HepG2 (cell line): Measurements from ENCODE around the gene ZDHHC6. TPM values are rescaled to one million over a fixed set of nuclear protein-coding genes. Genes with fewer than 3 reads are reported as not detected.

ENCODE experiments used
- CREM ChIP-seq, 2 experiments: sonication (generic) in 1 of 2; formaldehyde crosslinking in 1 of 2; IDR thresholded peaks; 2 replicates each; pipeline versions ENCODE4 v1.4.0 to v1.6.1; 2016 to 2020; ENCODE audit warnings: antibody characterized with exemption in 1 of 2, mild to moderate bottlenecking in 1 of 2, missing genetic modification reagents in 1 of 2
- EHMT2 ChIP-seq: fragments of 200-600 bp; sonication (generic); IDR thresholded peaks from 2 replicates; pipeline ENCODE4 v1.7.0; 2017; ENCODE audit warnings: antibody characterized with exemption, low read depth, low read length, borderline replicate concordance
- ESRRA ChIP-seq: sonication (generic); formaldehyde crosslinking; IDR thresholded peaks from 2 replicates; pipeline ENCODE4 v1.5.1; 2020; ENCODE audit warnings: mild to moderate bottlenecking, low read depth, missing genetic modification reagents
- FOXA3 ChIP-seq: IDR thresholded peaks from 2 replicates; pipeline ENCODE4 v1.6.1; 2016; ENCODE audit warnings: missing genetic modification reagents, missing compliant biosample characterization
- KLF11 ChIP-seq: IDR thresholded peaks from 2 replicates; pipeline ENCODE4 v1.6.1; 2016; ENCODE audit warnings: missing compliant biosample characterization
- RBM22 ChIP-seq: fragments of 200-400 bp; formaldehyde crosslinking; optimal IDR thresholded peaks from 2 replicates; pipeline ENCODE3; 2017; ENCODE audit warnings: mild to moderate bottlenecking, low read length, moderate library complexity
- SMYD3 ChIP-seq: sonication (generic); formaldehyde crosslinking; IDR thresholded peaks from 2 replicates; pipeline ENCODE4 v1.8.1; 2023; ENCODE audit warnings: mild to moderate bottlenecking, missing genetic modification reagents
- ZBTB7A ChIP-seq: sonication (generic); formaldehyde crosslinking; IDR thresholded peaks from 2 replicates; pipeline ENCODE4 v1.8.0; 2022; ENCODE audit warnings: mild to moderate bottlenecking, missing genetic modification reagents
- ZMAT3 ChIP-seq: sonication (generic); formaldehyde crosslinking; conservative IDR thresholded peaks from 2 replicates; pipeline ENCODE4 v1.7.0; 2021; ENCODE audit warnings: missing genetic modification reagents
- ZNF232 ChIP-seq: sonication (generic); formaldehyde crosslinking; IDR thresholded peaks from 2 replicates; pipeline ENCODE4 v1.4.0; 2020; ENCODE audit warnings: missing genetic modification reagents, borderline replicate concordance
- ZNF30 ChIP-seq: sonication (generic); formaldehyde crosslinking; IDR thresholded peaks from 2 replicates; pipeline ENCODE4 v1.5.0; 2020; ENCODE audit warnings: mild to moderate bottlenecking, missing genetic modification reagents
- ZNF333 ChIP-seq: sonication (generic); formaldehyde crosslinking; IDR thresholded peaks from 2 replicates; pipeline ENCODE4 v1.4.0; 2020; ENCODE audit warnings: mild to moderate bottlenecking, missing genetic modification reagents, borderline replicate concordance
- ZNF350 ChIP-seq: sonication (generic); formaldehyde crosslinking; IDR thresholded peaks from 2 replicates; pipeline ENCODE4 v1.4.0; 2020; ENCODE audit warnings: mild to moderate bottlenecking, low read depth, missing genetic modification reagents, borderline replicate concordance
- ZNF746 ChIP-seq: sonication (generic); formaldehyde crosslinking; IDR thresholded peaks from 2 replicates; pipeline ENCODE4 v1.8.0; 2022; ENCODE audit warnings: mild to moderate bottlenecking, missing genetic modification reagents
- polyA plus RNA-seq, 8 experiments: library from polyadenylated mRNA; depleted of rRNA in 3 of 8; stranded (reverse) in 7 of 8; unstranded in 1 of 8; fragments of >200 nt; fragmentation: Illumina TruSeq in 4 of 8; extraction: Trizol in 4 of 8; gene quantifications; 2 replicates each; pipeline versions ENCODE4 v1.2.1 to v1.2.3, GENCODE V29; 2011 to 2016; ENCODE audit warnings: low read depth in 4 of 8, missing spikeins in 1 of 8, mixed read lengths in 1 of 8; ENCODE audit not compliant: insufficient read depth in 1 of 8
- total RNA-seq, 5 experiments: library from RNA; depleted of rRNA; stranded (reverse); fragments of >200 nt; fragmentation: Illumina TruSeq; extraction: Trizol; gene quantifications; 2 replicates each; pipeline ENCODE4 v1.2.3, GENCODE V29; 2016; ENCODE audit warnings: low read depth in 1 of 5
- TF ChIP-seq, protein P1 (sequence below): sonication (generic); formaldehyde crosslinking; IDR thresholded peaks from 2 replicates; pipeline ENCODE4 v1.4.0; 2020; ENCODE audit warnings: missing genetic modification reagents, borderline replicate concordance
- TF ChIP-seq, protein P2 (sequence below): sonication (generic); formaldehyde crosslinking; IDR thresholded peaks from 2 replicates; pipeline ENCODE4 v1.8.1; 2023; ENCODE audit warnings: mild to moderate bottlenecking, missing genetic modification reagents, borderline replicate concordance
- TF ChIP-seq, protein P3 (sequence below): sonication (generic); formaldehyde crosslinking; IDR thresholded peaks from 2 replicates; pipeline ENCODE4 v1.5.1; 2020; ENCODE audit warnings: mild to moderate bottlenecking, missing genetic modification reagents
- TF ChIP-seq, protein P4 (sequence below): IDR thresholded peaks from 2 replicates; pipeline ENCODE4 v1.6.1; 2012; ENCODE audit warnings: inconsistent platforms
- TF ChIP-seq, protein P5 (sequence below): sonication (generic); formaldehyde crosslinking; IDR thresholded peaks from 2 replicates; pipeline ENCODE4 v1.4.0; 2020; ENCODE audit warnings: missing genetic modification reagents, low read depth, mild to moderate bottlenecking, borderline replicate concordance

ZDHHC6 gene
- total and polyA plus RNA-seq, 2 of the 13 experiments (the other 11 are each of a cell fraction or from before 2014, with no cell fraction given) = 20.9 to 49.4 TPM

DNA sequence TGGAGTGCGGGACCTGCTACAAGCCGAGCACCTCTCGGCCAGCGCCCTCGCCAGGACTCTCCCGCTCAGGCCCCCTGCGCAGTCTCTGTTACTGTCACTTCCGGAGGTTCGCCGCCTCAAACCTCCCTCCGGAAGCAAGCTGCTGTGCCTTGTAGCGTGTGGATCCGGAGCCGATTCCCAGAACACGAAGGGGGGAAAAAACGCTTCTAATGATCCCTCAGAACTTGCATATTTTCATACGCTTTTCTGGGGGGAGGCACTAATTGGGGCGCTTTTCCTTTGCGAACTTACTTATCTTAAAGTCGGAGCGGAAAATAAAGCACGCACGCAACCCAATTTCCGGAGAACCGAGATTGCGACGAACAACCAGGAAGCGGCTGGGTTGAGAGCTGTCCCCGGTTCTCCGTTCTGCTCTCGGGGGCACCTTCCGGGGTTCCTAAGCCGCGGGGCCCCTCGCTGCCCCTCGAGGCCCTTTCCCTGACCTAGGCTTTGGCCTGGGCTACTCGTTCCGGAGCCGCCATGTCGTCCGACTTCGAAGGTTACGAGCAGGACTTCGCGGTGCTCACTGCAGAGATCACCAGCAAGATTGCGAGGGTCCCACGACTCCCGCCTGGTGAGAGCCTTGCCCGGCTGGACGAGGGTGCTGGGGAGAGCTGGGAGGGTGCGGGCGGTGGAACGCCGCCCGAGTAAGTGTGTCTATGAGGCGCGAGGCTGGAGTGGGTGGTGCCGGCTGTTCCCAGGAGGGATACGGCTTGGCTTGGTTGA is at the start of gene ZDHHC6, which contains the start of gene VTI1A (continued):
- TF ChIP-seq, protein P1, sequence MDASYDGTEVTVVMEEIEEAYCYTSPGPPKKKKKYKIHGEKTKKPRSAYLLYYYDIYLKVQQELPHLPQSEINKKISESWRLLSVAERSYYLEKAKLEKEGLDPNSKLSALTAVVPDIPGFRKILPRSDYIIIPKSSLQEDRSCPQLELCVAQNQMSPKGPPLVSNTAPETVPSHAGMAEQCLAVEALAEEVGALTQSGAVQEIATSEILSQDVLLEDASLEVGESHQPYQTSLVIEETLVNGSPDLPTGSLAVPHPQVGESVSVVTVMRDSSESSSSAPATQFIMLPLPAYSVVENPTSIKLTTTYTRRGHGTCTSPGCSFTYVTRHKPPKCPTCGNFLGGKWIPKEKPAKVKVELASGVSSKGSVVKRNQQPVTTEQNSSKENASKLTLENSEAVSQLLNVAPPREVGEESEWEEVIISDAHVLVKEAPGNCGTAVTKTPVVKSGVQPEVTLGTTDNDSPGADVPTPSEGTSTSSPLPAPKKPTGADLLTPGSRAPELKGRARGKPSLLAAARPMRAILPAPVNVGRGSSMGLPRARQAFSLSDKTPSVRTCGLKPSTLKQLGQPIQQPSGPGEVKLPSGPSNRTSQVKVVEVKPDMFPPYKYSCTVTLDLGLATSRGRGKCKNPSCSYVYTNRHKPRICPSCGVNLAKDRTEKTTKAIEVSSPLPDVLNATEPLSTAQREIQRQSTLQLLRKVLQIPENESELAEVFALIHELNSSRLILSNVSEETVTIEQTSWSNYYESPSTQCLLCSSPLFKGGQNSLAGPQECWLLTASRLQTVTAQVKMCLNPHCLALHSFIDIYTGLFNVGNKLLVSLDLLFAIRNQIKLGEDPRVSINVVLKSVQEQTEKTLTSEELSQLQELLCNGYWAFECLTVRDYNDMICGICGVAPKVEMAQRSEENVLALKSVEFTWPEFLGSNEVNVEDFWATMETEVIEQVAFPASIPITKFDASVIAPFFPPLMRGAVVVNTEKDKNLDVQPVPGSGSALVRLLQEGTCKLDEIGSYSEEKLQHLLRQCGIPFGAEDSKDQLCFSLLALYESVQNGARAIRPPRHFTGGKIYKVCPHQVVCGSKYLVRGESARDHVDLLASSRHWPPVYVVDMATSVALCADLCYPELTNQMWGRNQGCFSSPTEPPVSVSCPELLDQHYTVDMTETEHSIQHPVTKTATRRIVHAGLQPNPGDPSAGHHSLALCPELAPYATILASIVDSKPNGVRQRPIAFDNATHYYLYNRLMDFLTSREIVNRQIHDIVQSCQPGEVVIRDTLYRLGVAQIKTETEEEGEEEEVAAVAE (CRISPR knock-in tag) = no peak
- TF ChIP-seq ZNF30 (CRISPR knock-in tag) (no peak), SMYD3 (peak; percentile 46; the same call in 1 of the 2 replicates), FOXA3 (no peak), EHMT2 (peak; percentile 63; the same call in 1 of the 2 replicates), ZNF350 (CRISPR knock-in tag) (peak; percentile 94), ZMAT3 (CRISPR knock-in tag) (no peak), CREM (IDR thresholded peaks at IDR 0.05) (peak; percentile 88), CREM (CRISPR knock-in tag; IDR thresholded peaks at IDR 0.05) (no peak), RBM22 (peak; percentile 58), KLF11 (CRISPR knock-in tag) (no peak), ZNF333 (CRISPR knock-in tag) (0 out of 2 replicates have a peak, but pooled peaks have one; percentile 45), ESRRA (CRISPR knock-in tag) (0 out of 2 replicates have a peak, but pooled peaks have one; percentile 43), ZNF232 (CRISPR knock-in tag) (no peak), ZNF746 (CRISPR knock-in tag) (no peak; the same call in none of the 2 replicates), ZBTB7A (CRISPR knock-in tag) (no peak)
- TF ChIP-seq, protein P2, sequence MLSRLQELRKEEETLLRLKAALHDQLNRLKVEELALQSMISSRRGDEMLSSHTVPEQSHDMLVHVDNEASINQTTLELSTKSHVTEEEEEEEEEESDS (CRISPR knock-in tag) = no peak
- TF ChIP-seq, protein P3, sequence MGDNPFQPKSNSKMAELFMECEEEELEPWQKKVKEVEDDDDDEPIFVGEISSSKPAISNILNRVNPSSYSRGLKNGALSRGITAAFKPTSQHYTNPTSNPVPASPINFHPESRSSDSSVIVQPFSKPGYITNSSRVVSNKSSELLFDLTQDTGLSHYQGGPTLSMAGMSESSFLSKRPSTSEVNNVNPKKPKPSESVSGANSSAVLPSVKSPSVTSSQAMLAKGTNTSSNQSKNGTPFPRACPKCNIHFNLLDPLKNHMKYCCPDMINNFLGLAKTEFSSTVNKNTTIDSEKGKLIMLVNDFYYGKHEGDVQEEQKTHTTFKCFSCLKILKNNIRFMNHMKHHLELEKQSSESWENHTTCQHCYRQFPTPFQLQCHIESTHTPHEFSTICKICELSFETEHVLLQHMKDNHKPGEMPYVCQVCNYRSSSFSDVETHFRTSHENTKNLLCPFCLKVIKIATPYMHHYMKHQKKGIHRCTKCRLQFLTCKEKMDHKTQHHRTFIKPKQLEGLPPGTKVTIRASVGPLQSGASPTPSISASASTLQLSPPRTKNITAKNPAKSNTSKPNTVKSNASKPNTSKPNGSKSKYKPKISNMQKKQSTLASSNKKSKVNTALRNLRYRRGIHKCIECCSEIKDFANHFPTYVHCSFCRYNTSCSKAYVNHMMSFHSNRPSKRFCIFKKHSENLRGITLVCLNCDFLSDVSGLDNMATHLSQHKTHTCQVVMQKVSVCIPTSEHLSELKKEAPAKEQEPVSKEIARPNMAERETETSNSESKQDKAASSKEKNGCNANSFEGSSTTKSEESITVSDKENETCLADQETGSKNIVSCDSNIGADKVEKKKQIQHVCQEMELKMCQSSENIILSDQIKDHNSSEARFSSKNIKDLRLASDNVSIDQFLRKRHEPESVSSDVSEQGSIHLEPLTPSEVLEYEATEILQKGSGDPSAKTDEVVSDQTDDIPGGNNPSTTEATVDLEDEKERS (CRISPR knock-in tag) = peak; percentile 18; the same call in 1 of the 2 replicates
- TF ChIP-seq, protein P4, sequence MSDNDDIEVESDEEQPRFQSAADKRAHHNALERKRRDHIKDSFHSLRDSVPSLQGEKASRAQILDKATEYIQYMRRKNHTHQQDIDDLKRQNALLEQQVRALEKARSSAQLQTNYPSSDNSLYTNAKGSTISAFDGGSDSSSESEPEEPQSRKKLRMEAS = peak; percentile 31; the same call in 1 of the 2 replicates
- TF ChIP-seq, protein P5, sequence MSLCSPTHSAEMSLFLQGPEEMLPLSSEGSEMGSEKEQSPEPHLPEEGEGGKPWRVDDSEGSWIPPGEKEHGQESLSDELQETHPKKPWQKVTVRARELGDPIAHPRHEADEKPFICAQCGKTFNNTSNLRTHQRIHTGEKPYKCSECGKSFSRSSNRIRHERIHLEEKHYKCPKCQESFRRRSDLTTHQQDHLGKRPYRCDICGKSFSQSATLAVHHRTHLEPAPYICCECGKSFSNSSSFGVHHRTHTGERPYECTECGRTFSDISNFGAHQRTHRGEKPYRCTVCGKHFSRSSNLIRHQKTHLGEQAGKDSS (CRISPR knock-in tag) = peak; percentile 58; the same call in 1 of the 2 replicates
